ENCODE results near the gene ARFGAP3. TPM values are rescaled to one million over a fixed set of nuclear protein-coding genes. Genes with fewer than 3 reads are reported as not detected.
"Not testable (repeated sequence)": the region's sequence is repeated elsewhere in the genome, so short reads cannot be mapped to it uniquely, and the experiment has no call there.

The ARFGAP3 gene
- total RNA-seq, 1 donor from 2014 or later, result 57.3 TPM

- DNase-seq (ENCODE audit: low spot score), result peak; percentile 51
Observed at GRCh38 chr22:42799061-42799460, 58.0 kb downstream of the ARFGAP3 start.

GRCh38 chr22:42797011-42797410, 60.1 kb downstream of the ARFGAP3 start:
- peak; percentile 59 for DNase-seq (ENCODE audit: low spot score)

- DNase-seq (ENCODE audit: low spot score), result peak; percentile 24
Observed at GRCh38 chr22:42796081-42796480, 61.0 kb downstream of the ARFGAP3 start.

GRCh38 chr22:42794551-42795510, 62.2 kb downstream of the ARFGAP3 start:
- peak; percentile 76 for DNase-seq (ENCODE audit: low spot score)

- DNase-seq (ENCODE audit: low spot score), result peak; percentile 88
Observed at GRCh38 chr22:42793848-42794405, 63.1 kb downstream of the ARFGAP3 start.

- DNase-seq (ENCODE audit: low spot score), result peak; percentile 87
Observed at GRCh38 chr22:42792909-42793847, 63.9 kb downstream of the ARFGAP3 start.

GRCh38 chr22:42792453-42792908, 64.6 kb downstream of the ARFGAP3 start:
- no peak for DNase-seq (ENCODE audit: low spot score)

- no peak for DNase-seq (ENCODE audit: low spot score)
Observed at GRCh38 chr22:42791721-42792452, 65.2 kb downstream of the ARFGAP3 start.

GRCh38 chr22:42788466-42788865, 68.6 kb downstream of the ARFGAP3 start:
- DNase-seq (ENCODE audit: low spot score), result no peak

GRCh38 chr22:42788021-42788420, 69.1 kb downstream of the ARFGAP3 start:
- no peak for DNase-seq (ENCODE audit: low spot score)

GRCh38 chr22:42787357-42787736, 69.7 kb downstream of the ARFGAP3 start:
- no peak for DNase-seq (ENCODE audit: low spot score)

- DNase-seq (ENCODE audit: low spot score), result no peak
Observed at GRCh38 chr22:42786606-42787356, 70.3 kb downstream of the ARFGAP3 start.

- no peak for DNase-seq (ENCODE audit: low spot score)
Observed at GRCh38 chr22:42785706-42786499, 71.2 kb downstream of the ARFGAP3 start.

GRCh38 chr22:42782306-42782705, 74.8 kb downstream of the ARFGAP3 start:
- not testable (repeated sequence) for DNase-seq (ENCODE audit: low spot score)

GRCh38 chr22:42780070-42780540, 77.0 kb downstream of the ARFGAP3 start:
- no peak for DNase-seq (ENCODE audit: low spot score)

- no peak for DNase-seq (ENCODE audit: low spot score)
Observed at GRCh38 chr22:42777126-42777525, 79.9 kb downstream of the ARFGAP3 start.

GRCh38 chr22:42773167-42773566, 83.9 kb downstream of the ARFGAP3 start:
- no peak for DNase-seq (ENCODE audit: low spot score)

- DNase-seq (ENCODE audit: low spot score), result no peak
Observed at GRCh38 chr22:42772647-42773046, 84.4 kb downstream of the ARFGAP3 start.

Measured in mesenteric fat pad (tissue), 1 donor.